ENCODE results near the gene MYL4.

MYL4 gene

DNA sequence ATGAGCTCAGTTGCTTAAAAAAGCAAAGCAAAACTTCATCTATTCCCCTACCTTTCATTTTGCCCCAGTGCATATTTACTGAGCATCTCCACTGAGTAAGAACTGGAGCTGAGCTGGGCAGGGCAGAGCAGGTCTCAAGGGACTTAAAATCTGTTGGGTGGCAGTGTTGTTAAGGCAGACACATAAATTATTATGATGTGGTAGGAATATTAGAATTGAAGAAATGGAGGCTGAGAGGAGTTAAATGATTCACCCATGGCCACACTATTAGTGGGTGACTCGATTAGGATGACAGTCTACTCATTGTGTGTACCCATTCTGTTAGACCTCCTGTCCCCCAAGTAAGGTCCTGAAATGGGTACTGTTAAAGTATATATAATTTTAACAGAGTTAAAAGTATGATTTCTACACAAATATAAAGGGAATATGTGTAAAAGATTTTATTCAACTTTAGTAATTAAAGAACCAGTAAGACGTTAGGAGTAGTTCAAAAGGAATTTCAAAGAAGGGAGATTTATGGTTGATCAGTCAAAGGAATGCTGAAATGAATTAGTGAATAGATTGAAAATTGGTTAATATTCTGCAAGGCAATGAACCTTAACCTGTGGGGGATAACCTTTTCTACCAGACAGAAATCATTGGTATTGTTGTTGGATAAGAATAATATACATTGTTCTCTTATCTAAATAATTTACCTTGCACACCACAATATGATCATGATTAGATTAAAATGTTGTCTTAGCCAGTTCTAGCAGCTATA lies 62.0 kb downstream of the MYL4 start:
- ATAC-seq (replicated peaks) (peak; percentile 72 to 82), DNase-seq (peak; percentile 37)
- Mint-ChIP-seq H3K36me3 (peaks cover 19 to 52% of the 10 kb centered on the region in 2 donors), H3K27ac (peak overlapping the region; percentile 27), H3K4me3 (no peak overlapping the region), H3K9me3 (peaks cover 6 to 14% of the 10 kb centered on the region in 2 donors), H3K4me1 (peaks cover 47 to 70% of the 10 kb centered on the region in 2 donors), H3K27me3 (no peaks in the 10 kb centered on the region)

- DNase-seq, result no peak
- H3K9me3 Mint-ChIP-seq, result peaks cover 7 to 17% of the 10 kb centered on the region in 2 donors
- peaks cover 20 to 54% of the 10 kb centered on the region in 2 donors for H3K36me3 Mint-ChIP-seq
- H3K27ac Mint-ChIP-seq, result peak overlapping the region; percentile 25
- H3K27me3 Mint-ChIP-seq, result no peaks in the 10 kb centered on the region
- peak overlapping the region in 1 of 2 donors; percentile 55 for H3K4me3 Mint-ChIP-seq
- no peak for ATAC-seq (replicated peaks)
- peaks cover 50 to 70% of the 10 kb centered on the region in 2 donors for H3K4me1 Mint-ChIP-seq
Measured at GRCh38 chr17:47272491-47272890, 63.3 kb downstream of the MYL4 start.

- no peak for DNase-seq
- no peak overlapping the region for H3K4me3 Mint-ChIP-seq
- peaks cover 6 to 14% of the 10 kb centered on the region in 2 donors for H3K9me3 Mint-ChIP-seq
- peaks cover 52 to 75% of the 10 kb centered on the region in 2 donors for H3K4me1 Mint-ChIP-seq
- peaks cover 20 to 47% of the 10 kb centered on the region in 2 donors for H3K36me3 Mint-ChIP-seq
- H3K27me3 Mint-ChIP-seq, result no peaks in the 10 kb centered on the region
- H3K27ac Mint-ChIP-seq, result no peak overlapping the region
- no peak for ATAC-seq (replicated peaks)
Measured at GRCh38 chr17:47273245-47273644, 64.1 kb downstream of the MYL4 start.

Data from stimulated activated naive B cell treated with anti-CD40 and anti-IgM and Interleukin-4, amounts not matched to agents 10 μg/mL and 1 μg/mL and 100 μg/mL, for 72 hours (primary cell).